ENCODE results near the gene AGRN.

The AGRN gene

GRCh38 chr1:1037366-1038327 lies 17.7 kb downstream of the AGRN start:
- peaks cover 63% of the 10 kb centered on the region for H3K27me3 ChIP-seq (ENCODE audit: insufficient read depth, low read length)
- H3K9ac ChIP-seq (ENCODE audit: low read depth, low read length) = no peak overlapping the region
- no peak overlapping the region for H3K27ac ChIP-seq (ENCODE audit: low read length)
- no peak overlapping the region for H3K4me3 ChIP-seq (ENCODE audit: low read length)
- peaks cover 3% of the 10 kb centered on the region; the same call in 1 of the 2 replicates for H3K4me1 ChIP-seq (ENCODE audit: insufficient read depth, low read length)
- 0 out of 2 replicates have a peak, but pooled peaks cover 6% of the 10 kb centered on the region for H3K36me3 ChIP-seq (ENCODE audit: insufficient read depth, low read depth, low read length)
- H3K9me3 ChIP-seq (ENCODE audit: insufficient read depth, low read depth, low read length) = no peaks in the 10 kb centered on the region

GRCh38 chr1:1038694-1039093 lies 18.8 kb downstream of the AGRN start:
- Histone ChIP-seq H3K27me3 (ENCODE audit: insufficient read depth, low read length) (peaks cover 63% of the 10 kb centered on the region), H3K36me3 (ENCODE audit: insufficient read depth, low read depth, low read length) (peaks cover 13% of the 10 kb centered on the region; the same call in 1 of the 2 replicates), H3K9ac (ENCODE audit: low read depth, low read length) (no peak overlapping the region), H3K4me1 (ENCODE audit: insufficient read depth, low read length) (peaks cover 3% of the 10 kb centered on the region; the same call in 1 of the 2 replicates), H3K4me3 (ENCODE audit: low read length) (no peak overlapping the region), H3K27ac (ENCODE audit: low read length) (no peak overlapping the region), H3K9me3 (ENCODE audit: insufficient read depth, low read depth, low read length) (no peaks in the 10 kb centered on the region)

DNA sequence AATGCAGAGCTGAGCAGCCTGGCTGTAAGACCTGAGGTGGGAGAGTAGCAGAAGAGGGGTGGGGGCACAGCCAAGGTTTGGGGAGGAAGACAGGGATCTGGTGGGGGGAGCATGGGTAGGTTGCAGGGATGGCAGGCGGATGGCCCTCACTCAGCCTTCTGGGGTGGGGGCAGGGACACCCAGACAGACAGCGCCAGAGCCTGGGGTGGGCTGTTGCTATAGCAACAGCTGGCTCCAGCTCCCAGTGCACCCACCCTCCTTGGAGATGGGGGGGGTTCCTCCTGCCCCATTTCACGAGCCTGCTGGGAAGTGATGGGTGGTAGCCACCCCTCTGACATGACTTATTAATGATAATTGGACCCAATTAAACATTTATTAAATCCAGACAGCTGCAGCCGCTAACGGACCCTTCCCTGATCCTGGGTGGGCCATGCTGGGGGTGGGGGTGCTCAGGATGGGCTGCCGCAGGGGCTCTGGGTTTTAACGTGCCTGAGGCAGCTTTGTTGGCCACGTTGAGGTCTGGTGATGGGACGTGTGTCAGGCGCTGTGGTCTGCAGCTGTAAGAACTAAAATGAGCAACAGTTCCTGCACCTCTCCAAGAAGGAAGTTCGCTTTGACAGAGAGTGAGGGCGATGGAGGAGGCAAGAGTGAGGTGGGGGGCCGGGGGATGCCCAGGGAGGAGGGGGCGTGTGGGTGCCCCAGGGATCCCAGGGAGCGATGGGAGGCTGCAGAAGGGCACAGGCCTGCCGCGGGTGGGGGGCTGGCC lies 19.4 kb downstream of the AGRN start:
- Histone ChIP-seq H3K4me1 (ENCODE audit: insufficient read depth, low read length) (peaks cover 2% of the 10 kb centered on the region; the same call in 1 of the 2 replicates), H3K27ac (ENCODE audit: low read length) (no peak overlapping the region), H3K9ac (ENCODE audit: low read depth, low read length) (no peak overlapping the region), H3K27me3 (ENCODE audit: insufficient read depth, low read length) (peaks cover 59% of the 10 kb centered on the region), H3K4me3 (ENCODE audit: low read length) (no peak overlapping the region), H3K9me3 (ENCODE audit: insufficient read depth, low read depth, low read length) (no peaks in the 10 kb centered on the region), H3K36me3 (ENCODE audit: insufficient read depth, low read depth, low read length) (peaks cover 16% of the 10 kb centered on the region; the same call in 1 of the 2 replicates)

DNA sequence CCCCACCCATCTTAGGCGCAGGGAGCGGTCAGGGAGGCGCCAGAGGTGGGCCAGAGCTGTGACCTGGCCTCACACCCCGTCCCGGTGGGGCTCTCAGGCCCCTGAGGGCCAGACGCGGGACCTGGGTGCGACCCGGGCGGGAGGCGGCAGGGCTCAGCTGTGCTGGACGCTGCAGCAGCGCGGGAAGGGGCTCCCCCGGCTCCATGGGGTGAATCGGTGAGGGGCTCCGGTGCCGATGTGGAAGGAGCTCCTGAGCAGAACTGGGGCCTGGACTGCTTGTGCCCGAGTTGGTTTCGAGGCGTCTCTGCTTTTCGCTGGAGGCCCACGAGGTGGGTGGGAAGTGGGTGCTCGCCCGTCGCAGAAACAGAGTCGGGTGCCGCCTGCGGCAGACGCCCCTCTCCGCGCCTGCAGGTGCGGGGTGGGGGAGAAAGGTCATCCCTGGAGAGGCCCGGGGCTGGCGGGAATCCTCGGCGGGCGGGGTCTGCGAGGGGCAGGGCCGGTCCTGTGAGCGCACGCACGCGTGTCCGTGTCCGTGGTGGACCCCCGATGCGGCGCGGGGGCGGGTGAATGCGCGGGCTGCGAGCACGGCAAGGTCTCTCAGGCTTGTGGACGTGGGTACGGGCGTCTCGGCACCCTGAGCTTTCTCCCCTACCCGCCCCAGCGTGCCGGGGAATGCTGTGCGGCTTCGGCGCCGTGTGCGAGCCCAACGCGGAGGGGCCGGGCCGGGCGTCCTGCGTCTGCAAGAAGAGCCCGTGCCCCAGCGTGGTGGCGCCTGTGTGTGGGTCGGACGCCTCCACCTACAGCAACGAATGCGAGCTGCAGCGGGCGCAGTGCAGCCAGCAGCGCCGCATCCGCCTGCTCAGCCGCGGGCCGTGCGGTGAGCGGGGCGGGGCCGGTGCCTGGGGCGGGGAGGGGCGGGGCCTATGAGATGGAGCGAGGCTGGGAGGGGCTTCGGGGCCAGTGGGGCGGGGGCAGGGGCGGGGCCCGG lies 20.4 kb downstream of the AGRN start:
- Histone ChIP-seq H3K36me3 (ENCODE audit: insufficient read depth, low read depth, low read length) (peaks cover 22% of the 10 kb centered on the region; the same call in 1 of the 2 replicates), H3K27me3 (ENCODE audit: insufficient read depth, low read length) (peaks cover 51% of the 10 kb centered on the region), H3K9ac (ENCODE audit: low read depth, low read length) (no peak overlapping the region)

GRCh38 chr1:1041092-1041523 lies 21.2 kb downstream of the AGRN start:
- no peaks in the 10 kb centered on the region for H3K9me3 ChIP-seq (ENCODE audit: insufficient read depth, low read depth, low read length)
- no peak overlapping the region; the same call in 1 of the 2 replicates for H3K4me3 ChIP-seq (ENCODE audit: low read length)
- H3K36me3 ChIP-seq (ENCODE audit: insufficient read depth, low read depth, low read length) = peaks cover 22% of the 10 kb centered on the region; the same call in 1 of the 2 replicates
- H3K9ac ChIP-seq (ENCODE audit: low read depth, low read length) = no peak overlapping the region
- no peak overlapping the region for H3K27ac ChIP-seq (ENCODE audit: low read length)
- H3K4me1 ChIP-seq (ENCODE audit: insufficient read depth, low read length) = no peaks in the 10 kb centered on the region; the same call in 1 of the 2 replicates
- H3K27me3 ChIP-seq (ENCODE audit: insufficient read depth, low read length) = peaks cover 43% of the 10 kb centered on the region

More for the DNA sequence above, 20.4 kb downstream of the AGRN start:
- Histone ChIP-seq H3K27ac (ENCODE audit: low read length) (no peak overlapping the region), H3K9me3 (ENCODE audit: insufficient read depth, low read depth, low read length) (no peaks in the 10 kb centered on the region), H3K4me3 (ENCODE audit: low read length) (peak overlapping the region; percentile 51; the same call in 1 of the 2 replicates), H3K4me1 (ENCODE audit: insufficient read depth, low read length) (no peaks in the 10 kb centered on the region; the same call in 1 of the 2 replicates)

- Histone ChIP-seq H3K27me3 (ENCODE audit: insufficient read depth, low read length) (peaks cover 36% of the 10 kb centered on the region), H3K27ac (ENCODE audit: low read length) (no peak overlapping the region), H3K36me3 (ENCODE audit: insufficient read depth, low read depth, low read length) (peaks cover 20% of the 10 kb centered on the region; the same call in 1 of the 2 replicates), H3K9me3 (ENCODE audit: insufficient read depth, low read depth, low read length) (no peaks in the 10 kb centered on the region), H3K4me1 (ENCODE audit: insufficient read depth, low read length) (no peaks in the 10 kb centered on the region; the same call in 1 of the 2 replicates), H3K4me3 (ENCODE audit: low read length) (no peak overlapping the region), H3K9ac (ENCODE audit: low read depth, low read length) (no peak overlapping the region)
These were observed 22.0 kb downstream of the AGRN start for GRCh38 chr1:1041873-1042272.

DNA sequence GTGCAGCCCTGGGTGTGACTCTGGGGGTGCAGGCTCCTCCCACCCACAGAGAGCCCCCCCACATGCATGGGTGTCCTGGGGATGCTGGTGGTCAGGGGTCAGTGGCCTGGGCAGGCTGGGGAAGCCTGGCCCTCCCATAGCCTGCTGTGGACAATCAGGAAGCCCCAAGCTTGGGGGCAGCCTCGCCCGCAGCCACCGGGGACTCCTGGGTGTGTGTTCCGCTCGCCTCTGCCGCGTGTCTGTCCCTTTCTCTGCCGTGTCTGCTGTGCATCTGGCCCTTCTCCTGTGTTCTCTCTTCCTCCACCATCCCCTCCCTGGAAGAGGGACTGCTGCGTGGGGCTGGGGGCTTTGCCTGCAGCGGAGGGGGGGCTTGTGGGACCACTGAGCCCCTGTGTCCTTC lies 22.9 kb downstream of the AGRN start:
- H3K4me3 ChIP-seq (ENCODE audit: low read length) = no peak overlapping the region
- H3K9ac ChIP-seq (ENCODE audit: low read depth, low read length) = no peak overlapping the region
- H3K9me3 ChIP-seq (ENCODE audit: insufficient read depth, low read depth, low read length) = no peaks in the 10 kb centered on the region
- H3K27me3 ChIP-seq (ENCODE audit: insufficient read depth, low read length) = peaks cover 27% of the 10 kb centered on the region
- no peaks in the 10 kb centered on the region; the same call in 1 of the 2 replicates for H3K4me1 ChIP-seq (ENCODE audit: insufficient read depth, low read length)
- peaks cover 23% of the 10 kb centered on the region for H3K36me3 ChIP-seq (ENCODE audit: insufficient read depth, low read depth, low read length)
- no peak overlapping the region for H3K27ac ChIP-seq (ENCODE audit: low read length)

GRCh38 chr1:1043411-1043810 lies 23.5 kb downstream of the AGRN start:
- Histone ChIP-seq H3K4me1 (ENCODE audit: insufficient read depth, low read length) (no peaks in the 10 kb centered on the region; the same call in 1 of the 2 replicates), H3K4me3 (ENCODE audit: low read length) (no peak overlapping the region), H3K27me3 (ENCODE audit: insufficient read depth, low read length) (peaks cover 21% of the 10 kb centered on the region), H3K36me3 (ENCODE audit: insufficient read depth, low read depth, low read length) (peaks cover 23% of the 10 kb centered on the region), H3K27ac (ENCODE audit: low read length) (no peak overlapping the region), H3K9me3 (ENCODE audit: insufficient read depth, low read depth, low read length) (no peaks in the 10 kb centered on the region), H3K9ac (ENCODE audit: low read depth, low read length) (no peak overlapping the region)

- Histone ChIP-seq H3K4me3 (ENCODE audit: low read length) (no peak overlapping the region), H3K4me1 (ENCODE audit: insufficient read depth, low read length) (no peaks in the 10 kb centered on the region; the same call in 1 of the 2 replicates), H3K9me3 (ENCODE audit: insufficient read depth, low read depth, low read length) (no peaks in the 10 kb centered on the region), H3K27me3 (ENCODE audit: insufficient read depth, low read length) (peaks cover 16% of the 10 kb centered on the region), H3K9ac (ENCODE audit: low read depth, low read length) (no peak overlapping the region), H3K36me3 (ENCODE audit: insufficient read depth, low read depth, low read length) (peaks cover 23% of the 10 kb centered on the region), H3K27ac (ENCODE audit: low read length) (no peak overlapping the region)
These were observed 24.0 kb downstream of the AGRN start for GRCh38 chr1:1043921-1044320.

DNA sequence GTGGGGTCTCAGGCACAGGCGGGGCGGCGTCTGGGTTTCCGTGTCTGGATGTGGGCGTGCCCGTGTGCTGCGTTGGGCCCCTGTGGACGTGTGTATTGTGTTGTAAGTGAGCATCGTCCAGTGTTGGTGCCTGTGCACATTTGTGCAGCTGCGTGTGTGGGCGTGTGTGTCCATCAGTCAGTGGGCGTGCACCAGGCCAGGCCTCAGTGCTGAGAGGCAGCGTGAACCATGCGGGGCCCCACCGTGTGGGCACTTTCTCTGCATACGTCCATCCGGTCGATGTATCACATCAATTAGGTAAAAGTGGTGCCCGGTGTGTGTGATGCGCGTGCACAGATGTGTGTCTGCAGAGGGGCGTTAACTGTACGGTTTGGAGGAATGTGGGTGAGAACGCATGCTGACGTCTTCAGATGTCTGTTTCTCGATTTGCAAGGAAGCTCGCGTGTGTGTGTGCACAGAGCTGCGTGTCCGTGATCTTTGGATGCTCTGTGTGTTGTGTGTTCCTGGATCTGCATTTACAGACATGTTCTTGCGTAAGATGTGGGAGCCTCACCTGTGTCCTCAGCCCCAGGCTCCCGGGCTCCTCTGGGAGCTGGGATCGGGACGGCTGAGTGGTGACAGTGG lies 24.6 kb downstream of the AGRN start:
- H3K4me1 ChIP-seq (ENCODE audit: insufficient read depth, low read length) = no peaks in the 10 kb centered on the region
- H3K4me3 ChIP-seq (ENCODE audit: low read length) = no peak overlapping the region
- peaks cover 23% of the 10 kb centered on the region for H3K36me3 ChIP-seq (ENCODE audit: insufficient read depth, low read depth, low read length)
- no peak overlapping the region for H3K27ac ChIP-seq (ENCODE audit: low read length)
- no peaks in the 10 kb centered on the region for H3K9me3 ChIP-seq (ENCODE audit: insufficient read depth, low read depth, low read length)
- no peak overlapping the region for H3K9ac ChIP-seq (ENCODE audit: low read depth, low read length)
- peaks cover 9% of the 10 kb centered on the region for H3K27me3 ChIP-seq (ENCODE audit: insufficient read depth, low read length)

All from iPS-20b (cell line).